ENCODE data around the gene SLC7A1. TPM values are rescaled to one million over a fixed set of nuclear protein-coding genes. Genes with fewer than 3 reads are reported as not detected.

The SLC7A1 gene
- total and polyA plus RNA-seq, 2 of the 8 experiments (the other 6 are each of a cell fraction or from before 2014, with no cell fraction given) = 26.8 to 114 TPM

DNA sequence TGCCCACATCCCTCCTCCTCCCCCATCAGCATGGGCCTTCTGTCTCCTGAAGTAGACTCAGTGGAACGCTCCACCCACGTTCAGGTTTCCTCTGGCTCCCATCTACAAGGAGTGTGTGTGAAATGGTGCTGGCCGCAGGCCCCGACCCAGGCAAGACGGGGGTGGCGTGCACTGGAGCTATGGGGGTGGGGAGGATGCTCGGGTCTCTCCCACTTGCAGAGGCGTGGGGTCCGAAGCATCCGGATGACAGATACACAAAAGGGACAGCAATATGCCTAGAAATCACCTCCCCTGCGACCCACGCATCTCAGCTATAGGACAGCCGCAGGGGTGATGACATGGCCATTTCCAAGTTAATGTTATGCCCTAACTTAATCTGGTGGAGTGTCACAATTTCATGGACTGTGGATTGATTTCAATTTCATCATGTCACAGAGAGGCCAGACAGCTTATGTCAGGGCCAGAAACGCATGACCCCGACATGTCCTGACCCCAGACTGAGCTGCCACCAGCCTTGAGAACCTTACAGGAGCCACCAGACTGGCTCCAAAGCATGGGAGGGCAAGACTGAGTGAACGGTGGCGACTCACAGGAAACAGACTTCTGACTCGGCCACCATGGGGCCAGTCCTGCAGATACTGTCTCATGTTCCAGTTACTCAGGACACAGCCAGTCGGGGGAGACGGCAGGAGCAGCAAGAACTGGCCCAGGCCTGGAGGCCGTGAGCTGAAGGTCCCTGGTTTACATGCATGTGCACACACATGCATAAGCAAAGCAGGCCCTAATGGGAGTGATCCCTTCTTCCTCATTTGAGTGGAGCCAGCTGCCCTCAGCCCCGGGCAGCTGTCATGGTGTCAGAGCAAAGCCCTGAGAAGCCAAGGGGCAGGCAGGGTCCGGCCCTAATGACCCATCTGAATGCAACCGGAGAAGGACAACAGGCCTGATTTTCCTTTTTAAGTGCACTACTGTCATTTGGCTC, 82.2 kb downstream of the SLC7A1 start (continued):
- TF ChIP-seq, protein P1, sequence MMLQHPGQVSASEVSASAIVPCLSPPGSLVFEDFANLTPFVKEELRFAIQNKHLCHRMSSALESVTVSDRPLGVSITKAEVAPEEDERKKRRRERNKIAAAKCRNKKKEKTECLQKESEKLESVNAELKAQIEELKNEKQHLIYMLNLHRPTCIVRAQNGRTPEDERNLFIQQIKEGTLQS (IDR thresholded peaks at IDR 0.05; ENCODE audit: insufficient read depth, low read depth, low read length) = no peak
- TF ChIP-seq TAF7 (optimal IDR thresholded peaks at IDR 0.05; ENCODE audit: borderline replicate concordance, low read depth, low read length) (no peak), SIX5 (IDR thresholded peaks at IDR 0.05; ENCODE audit: low read depth, low read length) (no peak), EGR1 (IDR thresholded peaks at IDR 0.05; ENCODE audit: borderline replicate concordance, low read depth, low read length) (no peak), KDM1A (IDR thresholded peaks at IDR 0.05; ENCODE audit: borderline replicate concordance, low read length) (no peak), RFX5 (IDR thresholded peaks at IDR 0.05; ENCODE audit: borderline replicate concordance, low read depth, low read length) (no peak)
- TF ChIP-seq, protein P2, sequence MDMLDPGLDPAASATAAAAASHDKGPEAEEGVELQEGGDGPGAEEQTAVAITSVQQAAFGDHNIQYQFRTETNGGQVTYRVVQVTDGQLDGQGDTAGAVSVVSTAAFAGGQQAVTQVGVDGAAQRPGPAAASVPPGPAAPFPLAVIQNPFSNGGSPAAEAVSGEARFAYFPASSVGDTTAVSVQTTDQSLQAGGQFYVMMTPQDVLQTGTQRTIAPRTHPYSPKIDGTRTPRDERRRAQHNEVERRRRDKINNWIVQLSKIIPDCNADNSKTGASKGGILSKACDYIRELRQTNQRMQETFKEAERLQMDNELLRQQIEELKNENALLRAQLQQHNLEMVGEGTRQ (IDR thresholded peaks at IDR 0.05; ENCODE audit: low read length) = no peak
- TF ChIP-seq, protein P3, sequence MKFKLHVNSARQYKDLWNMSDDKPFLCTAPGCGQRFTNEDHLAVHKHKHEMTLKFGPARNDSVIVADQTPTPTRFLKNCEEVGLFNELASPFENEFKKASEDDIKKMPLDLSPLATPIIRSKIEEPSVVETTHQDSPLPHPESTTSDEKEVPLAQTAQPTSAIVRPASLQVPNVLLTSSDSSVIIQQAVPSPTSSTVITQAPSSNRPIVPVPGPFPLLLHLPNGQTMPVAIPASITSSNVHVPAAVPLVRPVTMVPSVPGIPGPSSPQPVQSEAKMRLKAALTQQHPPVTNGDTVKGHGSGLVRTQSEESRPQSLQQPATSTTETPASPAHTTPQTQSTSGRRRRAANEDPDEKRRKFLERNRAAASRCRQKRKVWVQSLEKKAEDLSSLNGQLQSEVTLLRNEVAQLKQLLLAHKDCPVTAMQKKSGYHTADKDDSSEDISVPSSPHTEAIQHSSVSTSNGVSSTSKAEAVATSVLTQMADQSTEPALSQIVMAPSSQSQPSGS (IDR thresholded peaks at IDR 0.05; ENCODE audit: low read length) = no peak

Measured in H1 (cell line).